Mammary epithelial cell (primary cell): ENCODE measurements around the gene VAPB.

Source experiments
- EZH2 ChIP-seq: IDR thresholded peaks from 2 replicates; pipeline ENCODE4 v1.6.1; 2012; ENCODE audit warnings: low read length, inconsistent platforms, borderline replicate concordance
- TF ChIP-seq, protein P1 (sequence below), 2 donors: IDR thresholded peaks in 1 of 2; conservative IDR thresholded peaks in 1 of 2; 2 replicates each; pipeline ENCODE4 v1.5.1; 2011 to 2012; ENCODE audit warnings: inconsistent platforms in 2 of 2, low read length in 2 of 2, mild to moderate bottlenecking in 2 of 2, control low read depth in 1 of 2, low read depth in 1 of 2; ENCODE audit not compliant: insufficient read depth in 1 of 2; ENCODE audit errors: extremely low read depth in 1 of 2

DNA sequence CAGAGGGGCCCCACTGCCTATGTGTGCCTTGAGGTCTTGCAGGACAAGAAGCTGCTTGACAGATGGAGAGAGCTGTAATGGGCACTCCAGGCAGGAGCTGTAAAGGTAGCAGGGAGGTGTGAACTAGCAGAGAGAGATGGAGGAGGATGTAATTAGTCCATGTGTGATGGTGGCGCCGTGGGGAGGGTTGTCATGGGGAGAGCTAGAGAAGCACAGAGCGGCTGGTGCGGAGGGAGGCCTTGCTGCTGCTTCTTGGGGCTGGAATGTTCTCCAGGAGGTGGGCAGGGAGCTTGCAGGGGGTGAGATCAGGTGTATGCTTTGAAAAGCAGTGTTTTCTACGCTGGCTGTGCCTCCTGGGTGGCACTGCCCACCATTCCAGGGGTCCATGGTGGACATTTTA, 94.0 kb downstream of the VAPB start:
- TF ChIP-seq, protein P1, sequence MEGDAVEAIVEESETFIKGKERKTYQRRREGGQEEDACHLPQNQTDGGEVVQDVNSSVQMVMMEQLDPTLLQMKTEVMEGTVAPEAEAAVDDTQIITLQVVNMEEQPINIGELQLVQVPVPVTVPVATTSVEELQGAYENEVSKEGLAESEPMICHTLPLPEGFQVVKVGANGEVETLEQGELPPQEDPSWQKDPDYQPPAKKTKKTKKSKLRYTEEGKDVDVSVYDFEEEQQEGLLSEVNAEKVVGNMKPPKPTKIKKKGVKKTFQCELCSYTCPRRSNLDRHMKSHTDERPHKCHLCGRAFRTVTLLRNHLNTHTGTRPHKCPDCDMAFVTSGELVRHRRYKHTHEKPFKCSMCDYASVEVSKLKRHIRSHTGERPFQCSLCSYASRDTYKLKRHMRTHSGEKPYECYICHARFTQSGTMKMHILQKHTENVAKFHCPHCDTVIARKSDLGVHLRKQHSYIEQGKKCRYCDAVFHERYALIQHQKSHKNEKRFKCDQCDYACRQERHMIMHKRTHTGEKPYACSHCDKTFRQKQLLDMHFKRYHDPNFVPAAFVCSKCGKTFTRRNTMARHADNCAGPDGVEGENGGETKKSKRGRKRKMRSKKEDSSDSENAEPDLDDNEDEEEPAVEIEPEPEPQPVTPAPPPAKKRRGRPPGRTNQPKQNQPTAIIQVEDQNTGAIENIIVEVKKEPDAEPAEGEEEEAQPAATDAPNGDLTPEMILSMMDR (conservative IDR thresholded peaks at IDR 0.05 in 1 of 2, IDR thresholded peaks at IDR 0.05 in 1 of 2; ENCODE audit: extremely low read depth in 1 of 2, insufficient read depth in 1 of 2, low read depth in 1 of 2, low read length in 2 of 2) = no peak
- TF ChIP-seq EZH2 = no peak
